Right cardiac atrium (tissue), 5 donors: ENCODE data around the gene ATP5F1A. TPM values are rescaled to one million over a fixed set of nuclear protein-coding genes. Genes with fewer than 3 reads are reported as not detected.
"Not testable (repeated sequence)": the region's sequence is repeated elsewhere in the genome, so short reads cannot be mapped to it uniquely, and the experiment has no call there.

Experiments
- ATAC-seq, 2 donors: fragments of 200-7000 bp; cut with Tn5 transposase; one replicate each; pipeline versions ENCODE4 v1.8.0 to v1.9.1; 2020; ENCODE audit warnings: moderate library complexity in 2 of 2, mild to moderate bottlenecking in 1 of 2
- DNase-seq, 3 donors: peaks; one replicate each; pipeline ENCODE4 v3.0.0-alpha.2; 2020
- H3K27ac ChIP-seq: one replicate; pipeline ENCODE4 v1.5.1; 2013; ENCODE audit warnings: mild to moderate bottlenecking, low read length, control low read depth, moderate library complexity
- H3K27me3 ChIP-seq: one replicate; pipeline ENCODE4 v1.6.1; 2013; ENCODE audit not compliant: control insufficient read depth, insufficient read depth
- H3K4me1 ChIP-seq: one replicate; pipeline ENCODE4 v1.6.1; 2013; ENCODE audit warnings: low read length; ENCODE audit not compliant: control insufficient read depth, insufficient read depth
- H3K4me3 ChIP-seq: one replicate; pipeline ENCODE4 v1.5.1; 2013; ENCODE audit warnings: low read length, control low read depth
- H3K9me3 ChIP-seq: one replicate; pipeline ENCODE4 v1.6.1; 2013; ENCODE audit warnings: low read length; ENCODE audit not compliant: control insufficient read depth
- WGBS: extraction: QIAGEN DNeasy Blood & Tissue Kit; methylation state at CpG from one replicate; pipeline ENCODE4 v1.1.7; 2013; 5-methylcytosine and 5-hydroxymethylcytosine counted together
- intact Hi-C, 4 donors: fragments of 100-400 bp; cut with DNase I; formaldehyde crosslinking; loops; one replicate each; pipeline versions ENCODE4 v1.11.0 to v1.14.0; 2022 to 2023
- polyA plus RNA-seq: library from polyadenylated mRNA; stranded (reverse); fragments of 200-250 nt; gene quantifications from one replicate; pipeline ENCODE4 v1.2.3, GENCODE V29; 2013
- total RNA-seq, 4 donors: library from RNA; stranded (reverse); fragmentation: NEBNext Ultra II Directional; extraction: Animal tissue kit (Norgen Biotek cat#: 25700); gene quantifications; one replicate each; pipeline ENCODE4 v1.2.1, GENCODE V29; 2021
- donor health status: healthy with polysubstance abuse.
- donor health status: DM: no; HTN: yes; CAD: no.
- donor health status: DM: no; HTN: no; CAD: no.
- donor health status: DM: no; HTN: yes; CAD: no; lungs with severe emphysema.
- donor health status: DM: yes; HTN: yes; CAD: no.

Gene ATP5F1A
- total and polyA plus RNA-seq, 5 donors = 1,050 to 1,401 (median 1,187) TPM

GRCh38 chr18:46109386-46109785, 11.3 kb upstream of the ATP5F1A start:
- ATAC-seq (no peak), DNase-seq (no peak)
- Histone ChIP-seq H3K4me1 (no peaks in the 10 kb centered on the region), H3K27ac (no peak overlapping the region), H3K27me3 (no peaks in the 10 kb centered on the region), H3K4me3 (no peak overlapping the region), H3K9me3 (no peaks in the 10 kb centered on the region)
- intact Hi-C loops = no loop called here
- 94% methylated on average over 5 of the region's 5 CpGs for WGBS

GRCh38 chr18:46104128-46104911, 6.2 kb upstream of the ATP5F1A start, which contains the start of gene HAUS1:
HAUS1 (plus strand) TSS chr18:46104385; CDS start chr18:46104412, 27 bp downstream.
- peak; percentile 93 to 97 (median 97) for DNase-seq

GRCh38 chr18:46099463-46099862, 1.4 kb upstream of the ATP5F1A start:
- 97% methylated on average over 8 of the region's 8 CpGs for WGBS
- ATAC-seq (no peak), DNase-seq (peak in 1 of 3 donors; percentile 51)
- no peaks in the 10 kb centered on the region for H3K4me1 ChIP-seq
- intact Hi-C loops = no loop called here
- no peaks in the 10 kb centered on the region for H3K27me3 ChIP-seq
- no peak overlapping the region for H3K27ac ChIP-seq
- no peaks in the 10 kb centered on the region for H3K9me3 ChIP-seq
- H3K4me3 ChIP-seq = no peak overlapping the region

More at GRCh38 chr18:46104128-46104911, 6.2 kb upstream of the ATP5F1A start, which contains the start of gene HAUS1:
- Histone ChIP-seq H3K4me3 (peak within 1 kb of the TSS; percentile 73), H3K9me3 (no peaks in the 10 kb centered on the region), H3K27ac (peak within 1 kb of the TSS; percentile 55), H3K4me1 (no peaks in the 10 kb centered on the region), H3K27me3 (no peaks in the 10 kb centered on the region)
- WGBS = under 1% methylated on average over 57 of the region's 57 CpGs
- ATAC-seq = peak; percentile 98
- intact Hi-C loops = no loop called here

- intact Hi-C loops = no loop called here
Observed at GRCh38 chr18:46098616-46098933, 479 bp upstream of the ATP5F1A start.

GRCh38 chr18:46097431-46097800, 680 bp downstream of the ATP5F1A start:
- peak in 1 of 2 donors; percentile 1 for ATAC-seq
- H3K27me3 ChIP-seq = no peaks in the 10 kb centered on the region
- H3K9me3 ChIP-seq = no peaks in the 10 kb centered on the region
- intact Hi-C loops = no loop called here
- H3K4me3 ChIP-seq = peak overlapping the region; percentile 73
- WGBS = under 1% methylated on average over 8 of the region's 8 CpGs
- DNase-seq = no peak
- peak overlapping the region; percentile 94 for H3K27ac ChIP-seq
- no peaks in the 10 kb centered on the region for H3K4me1 ChIP-seq

More at GRCh38 chr18:46098616-46098933, 479 bp upstream of the ATP5F1A start:
- ATAC-seq (no peak), DNase-seq (no peak)
- Histone ChIP-seq H3K4me1 (no peaks in the 10 kb centered on the region), H3K9me3 (no peaks in the 10 kb centered on the region), H3K4me3 (peak overlapping the region; percentile 73), H3K27ac (peak overlapping the region; percentile 85), H3K27me3 (no peaks in the 10 kb centered on the region)
- 16% methylated on average over 16 of the region's 16 CpGs for WGBS

- ATAC-seq = no peak
- Histone ChIP-seq H3K9me3 (no peaks in the 10 kb centered on the region), H3K4me1 (no peaks in the 10 kb centered on the region), H3K27me3 (no peaks in the 10 kb centered on the region), H3K27ac (peak overlapping the region; percentile 38), H3K4me3 (peak overlapping the region; percentile 73)
- intact Hi-C loops = no loop called here
- 37% methylated on average over 22 of the region's 22 CpGs for WGBS
- DNase-seq = no peak
Observed at GRCh38 chr18:46096651-46097300, 1.3 kb downstream of the ATP5F1A start.

GRCh38 chr18:46095532-46095931, 2.6 kb downstream of the ATP5F1A start:
- WGBS = 88% methylated on average over 10 of the region's 10 CpGs
- DNase-seq (no peak), ATAC-seq (no peak)
- Histone ChIP-seq H3K9me3 (no peaks in the 10 kb centered on the region), H3K4me1 (peaks cover 2% of the 10 kb centered on the region), H3K4me3 (peak overlapping the region; percentile 18), H3K27ac (no peak overlapping the region), H3K27me3 (no peaks in the 10 kb centered on the region)
- intact Hi-C loops = no loop called here

GRCh38 chr18:46088501-46088900, 9.6 kb downstream of the ATP5F1A start:
- H3K27ac ChIP-seq, H3K4me3 ChIP-seq, H3K9me3 ChIP-seq, H3K4me1 ChIP-seq, DNase-seq, ATAC-seq, H3K27me3 ChIP-seq, intact Hi-C loops: not testable (repeated sequence)
- 46% methylated on average over 8 of the region's 8 CpGs for WGBS

- WGBS = 57% methylated on average over 2 of the region's 2 CpGs
- no peak for ATAC-seq
- no peak overlapping the region for H3K4me3 ChIP-seq
- intact Hi-C loops = no loop called here
- H3K27me3 ChIP-seq = no peaks in the 10 kb centered on the region
- H3K4me1 ChIP-seq = peaks cover 1% of the 10 kb centered on the region
- no peaks in the 10 kb centered on the region for H3K9me3 ChIP-seq
- DNase-seq = no peak
- H3K27ac ChIP-seq = no peak overlapping the region
Observed at GRCh38 chr18:46084431-46084830, 13.7 kb downstream of the ATP5F1A start.

- 54% methylated on average over 1 of the region's 1 CpG for WGBS
- no peak for DNase-seq
- Histone ChIP-seq H3K27me3 (no peaks in the 10 kb centered on the region), H3K4me3 (no peak overlapping the region), H3K27ac (no peak overlapping the region), H3K4me1 (peaks cover 1% of the 10 kb centered on the region), H3K9me3 (no peaks in the 10 kb centered on the region)
- intact Hi-C loops = no loop called here
- no peak for ATAC-seq
Observed at GRCh38 chr18:46080156-46080555, 17.9 kb downstream of the ATP5F1A start.

- H3K4me1 ChIP-seq = peaks cover 1% of the 10 kb centered on the region
- ATAC-seq (no peak), DNase-seq (no peak)
- no peak overlapping the region for H3K4me3 ChIP-seq
- no peaks in the 10 kb centered on the region for H3K9me3 ChIP-seq
- no peak overlapping the region for H3K27ac ChIP-seq
- H3K27me3 ChIP-seq = no peaks in the 10 kb centered on the region
- intact Hi-C loops = loop anchor here in 2 of 4 donors (10.0 kb wide), 2 partner anchors 105 to 415 kb away; no protein-coding TSS in a partner anchor
Observed at GRCh38 chr18:46079336-46079735, 18.8 kb downstream of the ATP5F1A start.
